HG02763 (cell line): ENCODE data around the gene BBLN.

Source experiments
- ATAC-seq: cut with Tn5 transposase; IDR thresholded peaks from one replicate; pipeline ENCODE4 v1.9.1; 2021; ENCODE audit warnings: mild to moderate bottlenecking, moderate library complexity; ENCODE audit not compliant: unreplicated experiment

BBLN gene

DNA sequence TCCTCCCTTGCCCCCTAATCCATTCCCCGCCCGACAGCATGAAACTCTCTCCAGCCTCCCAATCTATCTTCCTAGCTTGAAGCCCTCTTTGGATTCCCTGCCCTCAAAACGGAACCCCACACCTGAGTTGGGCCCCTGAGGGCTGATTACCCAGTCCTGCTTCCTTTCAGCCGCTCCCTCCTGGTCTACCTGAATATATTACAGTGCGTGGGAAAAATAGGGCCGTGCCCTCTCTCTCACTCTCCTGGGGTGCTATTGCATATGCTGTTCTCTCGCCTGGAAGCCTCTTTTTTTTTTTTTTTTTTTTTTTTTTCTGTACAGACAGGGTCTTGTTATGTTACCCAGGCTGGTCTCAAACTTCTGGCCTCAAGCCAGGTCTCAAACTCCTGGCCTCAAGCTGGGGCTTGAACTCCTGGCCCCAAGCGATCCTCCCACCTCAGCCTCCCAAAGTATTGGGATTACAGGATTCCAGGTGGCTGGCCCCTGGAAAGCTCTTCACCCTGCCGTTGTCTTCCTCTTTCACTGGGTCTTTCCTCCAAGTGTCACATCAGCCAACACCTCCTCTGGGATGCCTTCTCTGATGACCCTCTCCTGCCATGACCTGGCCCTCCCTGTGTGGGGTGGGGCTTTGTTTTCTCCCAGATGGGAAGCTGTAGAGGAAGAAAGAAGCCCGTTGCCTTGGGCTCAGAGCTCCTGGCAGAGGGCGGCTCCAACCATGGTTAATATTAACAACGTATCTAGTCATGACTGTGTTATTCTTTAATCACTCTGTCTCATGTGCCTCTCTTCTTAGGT is 51.3 kb downstream of the BBLN start:
- no peak for ATAC-seq

- no peak for ATAC-seq
Observed at GRCh38 chr9:128211981-128212281, 51.9 kb downstream of the BBLN start.
